Transverse colon (tissue), 4 donors: Measurements from ENCODE around the gene CYB561. TPM values are rescaled to one million over a fixed set of nuclear protein-coding genes. Genes with fewer than 3 reads are reported as not detected.
A peak's percentile ranks its signal among the peaks of the same experiment; 100 is the strongest.

Experiments
- DNase-seq: peaks from one replicate; pipeline ENCODE4 v3.0.0-alpha.2; 2019
- H3K27ac ChIP-seq, 4 donors: fragments of 200-600 bp; sonication (generic); 2 replicates each; pipeline ENCODE4 v1.5.1; 2016 to 2018; ENCODE audit warnings: inconsistent platforms in 4 of 4
- H3K27me3 ChIP-seq: fragments of 200-600 bp; sonication (generic); 2 replicates; pipeline ENCODE4 v1.5.1; 2017; ENCODE audit warnings: inconsistent platforms
- H3K36me3 ChIP-seq, 4 donors: fragments of 200-600 bp; sonication (generic); 2 replicates each; pipeline ENCODE4 v1.5.1; 2017 to 2019; ENCODE audit warnings: inconsistent platforms in 4 of 4
- H3K4me1 ChIP-seq, 4 donors: fragments of 200-600 bp; sonication (generic); 2 replicates each; pipeline ENCODE4 v1.5.1; 2017 to 2020; ENCODE audit warnings: inconsistent platforms in 4 of 4
- H3K4me3 ChIP-seq, 4 donors: fragments of 200-600 bp; sonication (generic); 1 replicate in 1 of 4; 2 replicates in 3 of 4; pipeline versions ENCODE4 v1.5.1 to v1.6.1; 2017 to 2019; ENCODE audit warnings: inconsistent platforms in 4 of 4
- H3K9me3 ChIP-seq, 2 donors: fragments of 200-600 bp; sonication (generic); 2 replicates each; pipeline ENCODE4 v1.5.1; 2017 to 2019; ENCODE audit warnings: inconsistent platforms in 2 of 2
- CTCF ChIP-seq, 5 experiments: fragments of 200-600 bp in 3 of 5; fragments of 450-650 bp in 2 of 5; sonication (generic) in 3 of 5; IDR thresholded peaks; 1 replicate in 2 of 5; 2 replicates in 3 of 5; pipeline ENCODE4 v1.5.1; 2016 to 2017; ENCODE audit warnings: antibody characterized with exemption in 5 of 5, inconsistent platforms in 3 of 5, mild to moderate bottlenecking in 2 of 5, moderate library complexity in 1 of 5
- EP300 ChIP-seq: sonication (generic); formaldehyde crosslinking; IDR thresholded peaks from one replicate; pipeline ENCODE4 v1.6.1; 2017; ENCODE audit warnings: antibody characterized with exemption, low read depth
- POLR2A ChIP-seq: fragments of 450-650 bp; IDR thresholded peaks from one replicate; pipeline ENCODE4 v1.6.1; 2016; ENCODE audit warnings: antibody characterized with exemption, mild to moderate bottlenecking, moderate library complexity
- POLR2AphosphoS5 ChIP-seq, 3 donors: sonication (generic); formaldehyde crosslinking; IDR thresholded peaks; one replicate each; pipeline ENCODE4 v1.6.1; 2016; ENCODE audit warnings: antibody characterized with exemption in 3 of 3
- WGBS, 2 donors: methylation state at CpG; one replicate each; pipeline ENCODE4 v1.1.5; 2018; ENCODE audit warnings: low coverage in 1 of 2; 5-methylcytosine and 5-hydroxymethylcytosine counted together
- in situ Hi-C, 4 donors: fragments of 200-750 bp; cut with MboI; loops; one replicate each; pipeline versions ENCODE4 v1.15.0 to v1.15.1; 2017; ENCODE audit warnings: low sequenced_read_pairs in 3 of 4, low pct_ligation_motif_present in 1 of 4, low pct_unique_long_range_greater_than_20kb in 1 of 4
- intact Hi-C: fragments of 100-400 bp; cut with DNase I; formaldehyde crosslinking; loops from one replicate; pipeline ENCODE4 v1.15.1; 2023; ENCODE audit warnings: low total_unique reads
- total RNA-seq, 4 donors: library from RNA; depleted of rRNA; stranded (reverse); fragments of >200 nt; gene quantifications; one replicate each; pipeline ENCODE4 v1.1.0, GENCODE V29; 2016

Gene CYB561
- total RNA-seq, 4 donors from 2014 or later, result 52.6 to 315 (median 68.5) TPM

DNA sequence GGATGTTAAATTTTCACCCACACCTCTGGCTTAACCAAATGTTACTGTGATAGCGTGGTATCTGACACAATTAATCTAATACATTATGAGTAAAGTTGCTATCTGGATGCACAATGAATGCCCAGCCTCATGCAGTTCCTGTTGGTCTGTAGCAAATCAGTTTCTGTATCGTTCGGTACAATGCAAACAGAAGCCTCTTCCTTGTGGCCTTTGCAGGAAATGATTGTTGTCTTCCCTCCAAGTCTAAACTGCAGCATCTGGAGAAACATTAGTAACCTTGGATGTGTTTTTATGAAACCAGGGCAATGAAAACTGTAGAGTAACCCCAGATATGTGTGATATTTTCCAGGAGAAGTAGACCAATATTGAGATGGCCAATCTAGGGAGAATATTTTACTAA, 46.8 kb downstream of the CYB561 start:
- no peak for DNase-seq
- TF ChIP-seq POLR2A (no peak), CTCF (IDR thresholded peaks at IDR 0.05) (no peak), EP300 (no peak), POLR2AphosphoS5 (IDR thresholded peaks at IDR 0.05) (no peak)
- in situ Hi-C loops, result loop anchor here in 2 of 4 donors (25.0 kb wide), 1 partner anchor 312 kb away; no protein-coding TSS in a partner anchor
- WGBS, 2 donors, result 0 to 21% methylated on average over 1 to 3 of the region's 3 CpGs
- no peaks in the 10 kb centered on the region for H3K27me3 ChIP-seq
- intact Hi-C loops, result no loop called here
- peak overlapping the region in 3 of 4 donors; percentile 27 to 64 (median 42) for H3K27ac ChIP-seq
- H3K9me3 ChIP-seq, result no peaks in the 10 kb centered on the region
- no peaks in the 10 kb centered on the region for H3K36me3 ChIP-seq
- no peak overlapping the region for H3K4me3 ChIP-seq
- H3K4me1 ChIP-seq, result peaks cover 0 to 18% (median 4%) of the 10 kb centered on the region in 4 donors

DNA sequence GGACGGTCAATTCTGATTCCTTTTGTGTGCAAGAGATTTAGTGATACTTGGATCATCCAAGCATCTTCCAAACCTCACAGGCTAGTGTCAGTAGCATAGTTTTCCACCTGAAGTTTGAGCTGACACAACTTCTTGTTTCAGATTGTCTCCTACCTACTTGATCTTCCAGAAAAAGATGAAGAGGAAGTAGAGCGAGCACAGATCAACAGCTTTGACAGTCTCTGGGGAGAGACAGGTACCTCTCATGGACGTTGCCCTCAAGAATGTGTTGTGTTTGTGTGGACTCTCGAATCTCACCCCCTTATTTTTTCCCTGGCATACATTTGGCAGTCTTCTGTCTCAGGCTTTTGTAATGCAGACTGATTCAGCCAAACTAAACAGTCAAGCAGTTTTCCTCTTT, 47.4 kb downstream of the CYB561 start:
- Histone ChIP-seq H3K27me3 (no peaks in the 10 kb centered on the region), H3K9me3 (no peaks in the 10 kb centered on the region), H3K4me3 (no peak overlapping the region), H3K36me3 (no peaks in the 10 kb centered on the region), H3K4me1 (peaks cover 0 to 18% (median 4%) of the 10 kb centered on the region in 4 donors), H3K27ac (peak overlapping the region in 1 of 4 donors; percentile 42)
- 60 to 71% methylated on average over 2 to 4 of the region's 4 CpGs for WGBS, 2 donors
- no peak for DNase-seq
- in situ Hi-C loops (loop anchor here in 2 of 4 donors (25.0 kb wide), 1 partner anchor 311 kb away; no protein-coding TSS in a partner anchor), intact Hi-C loops (no loop called here)
- TF ChIP-seq POLR2A (no peak), CTCF (IDR thresholded peaks at IDR 0.05) (no peak), EP300 (no peak), POLR2AphosphoS5 (IDR thresholded peaks at IDR 0.05) (no peak)

DNA sequence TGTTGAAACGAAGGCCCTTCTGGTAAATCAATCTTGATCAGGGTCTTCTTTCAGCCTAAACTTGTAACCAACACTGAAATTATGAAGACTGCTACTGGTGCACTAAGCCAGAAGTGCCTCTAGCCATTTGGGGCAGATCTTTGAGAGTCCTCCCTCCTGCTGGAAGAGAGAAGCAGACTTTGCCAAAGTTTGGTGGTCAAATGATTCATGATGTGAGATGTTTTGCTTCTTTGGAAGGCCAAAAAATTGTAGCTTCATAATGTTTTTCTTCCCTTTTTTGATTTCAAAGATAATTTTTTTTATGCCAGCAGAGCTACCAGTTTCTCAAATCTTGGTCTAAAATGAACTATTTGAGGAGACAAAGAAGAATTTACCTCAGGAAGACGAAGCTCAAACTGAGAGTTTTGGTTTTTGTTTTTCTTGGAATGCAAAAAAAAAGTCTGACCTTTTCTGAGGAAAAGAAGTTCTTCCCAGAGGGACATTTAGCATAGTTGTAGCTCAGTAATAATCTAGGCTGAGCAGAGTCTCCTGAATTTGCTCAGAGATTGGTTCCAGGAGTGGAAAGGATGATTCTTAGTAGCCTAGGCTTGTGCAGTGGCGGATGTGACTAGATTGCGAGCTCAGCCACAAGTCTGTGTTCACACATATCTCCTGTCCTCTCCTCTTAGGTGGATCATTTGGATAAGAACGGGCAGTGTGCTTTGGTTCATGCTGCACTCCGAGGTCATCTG, 50.9 kb downstream of the CYB561 start:
- H3K4me3 ChIP-seq, result no peak overlapping the region
- DNase-seq, result no peak
- H3K9me3 ChIP-seq, result no peaks in the 10 kb centered on the region
- H3K4me1 ChIP-seq, result peaks cover 0 to 18% (median 4%) of the 10 kb centered on the region in 4 donors
- H3K36me3 ChIP-seq, result no peaks in the 10 kb centered on the region
- intact Hi-C loops, result no loop called here
- 73 to 84% methylated on average over 2 to 6 of the region's 6 CpGs for WGBS, 2 donors
- no peaks in the 10 kb centered on the region for H3K27me3 ChIP-seq
- TF ChIP-seq POLR2A (no peak), CTCF (IDR thresholded peaks at IDR 0.05) (no peak), EP300 (no peak), POLR2AphosphoS5 (IDR thresholded peaks at IDR 0.05) (no peak)
- peak overlapping the region in 1 of 4 donors; percentile 17 for H3K27ac ChIP-seq
- in situ Hi-C loops, result loop anchor here in 2 of 4 donors (25.0 kb wide), 1 partner anchor 308 kb away; no protein-coding TSS in a partner anchor

DNA sequence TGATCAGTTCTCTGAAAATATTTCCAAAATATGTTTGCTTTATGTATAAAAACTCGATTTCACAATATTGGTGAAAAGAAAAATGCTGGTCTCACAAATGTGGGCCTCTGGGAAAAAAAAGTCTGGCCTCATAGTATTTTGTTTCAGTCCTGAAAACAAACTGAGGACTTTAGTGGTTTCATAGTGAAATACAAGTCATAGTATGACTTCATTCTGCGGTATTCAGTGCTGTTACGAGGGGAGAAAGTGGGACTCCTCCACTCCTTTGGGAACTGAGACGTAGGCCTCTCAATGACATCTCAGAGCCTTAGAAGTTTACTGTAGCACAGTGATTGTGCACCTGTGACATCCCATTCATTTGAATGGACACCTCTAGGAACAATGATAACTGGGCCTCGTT, 56.0 kb downstream of the CYB561 start:
- Histone ChIP-seq H3K9me3 (no peaks in the 10 kb centered on the region), H3K4me1 (no peaks in the 10 kb centered on the region), H3K27me3 (no peaks in the 10 kb centered on the region), H3K4me3 (no peak overlapping the region), H3K36me3 (no peaks in the 10 kb centered on the region), H3K27ac (no peak overlapping the region)
- in situ Hi-C loops (loop anchor here in 2 of 4 donors (25.0 kb wide), 1 partner anchor 303 kb away; no protein-coding TSS in a partner anchor), intact Hi-C loops (no loop called here)
- TF ChIP-seq EP300 (no peak), POLR2AphosphoS5 (IDR thresholded peaks at IDR 0.05) (no peak), CTCF (IDR thresholded peaks at IDR 0.05) (no peak), POLR2A (no peak)
- no peak for DNase-seq
- WGBS, 2 donors, result 78 to 92% methylated on average over 1 to 5 of the region's 5 CpGs
